GM19099 (cell line): Measurements from ENCODE around the gene BEND6.

ENCODE experiments used
- POLR2A ChIP-seq: IDR thresholded peaks from 3 replicates; pipeline ENCODE4 v1.6.1; 2011; ENCODE audit warnings: low read depth; ENCODE audit not compliant: insufficient read length; ENCODE audit errors: extremely low read depth

The BEND6 gene, protein sequence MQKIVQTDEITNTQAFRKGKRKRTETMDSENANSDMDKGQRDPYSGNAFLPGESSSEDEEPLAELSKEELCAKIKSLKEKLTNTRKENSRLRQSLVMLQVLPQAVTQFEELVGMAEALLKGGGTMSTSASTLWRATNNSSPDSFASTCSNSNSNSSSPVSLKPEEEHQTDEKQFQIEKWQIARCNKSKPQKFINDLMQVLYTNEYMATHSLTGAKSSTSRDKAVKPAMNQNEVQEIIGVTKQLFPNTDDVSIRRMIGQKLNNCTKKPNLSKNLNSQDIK

DNA sequence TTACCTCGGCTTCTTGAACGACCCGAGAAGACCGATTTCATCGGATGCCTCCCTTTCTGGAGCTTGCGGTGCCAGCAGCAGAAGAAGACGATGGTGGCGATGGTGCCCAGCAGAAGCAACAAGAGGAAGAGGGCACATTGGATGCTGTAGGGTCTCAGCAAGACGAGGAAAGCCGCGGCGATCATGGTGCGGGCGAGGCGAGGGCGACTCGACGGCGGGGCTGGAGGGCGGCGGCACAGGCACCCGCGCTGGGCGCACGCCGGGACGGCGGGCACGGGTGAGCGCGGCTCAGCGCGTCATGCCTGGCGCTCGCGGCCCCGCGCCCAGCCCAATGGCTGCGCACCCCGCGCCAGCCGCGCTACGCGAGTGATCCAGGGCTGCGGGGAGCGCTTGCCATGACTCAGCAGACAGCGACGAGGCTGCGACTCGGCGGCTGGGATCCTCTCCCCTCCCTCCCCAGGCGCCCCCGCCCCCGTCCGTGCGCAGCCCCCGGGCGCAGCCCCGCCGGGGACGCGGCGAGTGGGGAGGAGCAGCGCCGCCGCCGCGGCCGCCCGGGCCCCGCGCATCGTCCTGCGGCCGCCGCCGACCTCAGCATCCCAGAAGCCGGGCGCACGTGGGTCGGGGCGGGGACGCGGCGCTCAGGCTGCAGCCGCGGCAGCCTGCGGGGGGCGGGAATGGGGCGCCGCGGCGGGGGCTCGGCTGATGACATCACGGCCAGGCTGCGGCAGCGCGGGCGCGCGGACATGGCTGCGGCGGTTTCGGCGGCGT lies at the start of gene BEND6:
Gene BEND6, plus strand, starts transcription at position 705 of the 768 bp plus-strand sequence. CDS start 26,704 bp downstream, outside the sequence.
- peak; percentile 64 for TF ChIP-seq POLR2A

DNA sequence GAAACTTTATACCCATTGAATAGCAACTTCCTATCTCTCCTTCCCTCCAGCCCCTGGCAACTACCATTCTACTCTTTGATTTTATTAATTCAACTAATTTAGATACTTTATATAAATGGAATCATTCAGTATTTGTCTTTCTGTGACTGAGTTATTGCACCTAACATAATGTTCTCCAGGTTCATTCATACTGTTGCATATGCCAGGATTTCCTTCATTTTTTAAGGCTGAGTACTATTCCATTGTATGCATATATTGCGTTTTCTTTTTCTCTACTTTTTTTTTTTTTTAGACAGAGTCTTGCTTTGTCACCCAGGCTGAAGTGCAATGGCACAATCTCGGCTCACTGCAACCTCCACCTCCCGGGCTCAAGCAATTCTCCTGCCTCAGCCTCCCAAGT lies 49.5 kb upstream of the BEND6 start:
- no peak for TF ChIP-seq POLR2A

DNA sequence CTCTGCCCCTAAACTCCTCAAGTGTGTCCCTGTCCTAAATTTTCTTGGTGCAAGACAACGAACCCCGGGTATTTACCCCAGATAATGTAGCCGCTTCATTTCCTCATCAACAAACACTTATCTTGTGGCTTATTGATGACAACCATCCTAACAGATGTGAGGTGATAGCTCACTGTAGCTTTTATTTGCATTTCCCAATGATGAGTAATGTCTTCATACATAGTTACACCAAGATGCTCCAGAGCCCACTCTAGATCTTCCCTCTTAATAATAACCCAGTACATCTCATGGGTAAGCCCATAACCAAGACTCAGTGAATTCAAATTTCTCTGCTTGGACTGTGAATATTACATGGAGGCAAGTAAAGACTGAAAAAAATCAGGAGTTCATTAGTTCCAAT lies 48.2 kb upstream of the BEND6 start:
- no peak for TF ChIP-seq POLR2A

DNA sequence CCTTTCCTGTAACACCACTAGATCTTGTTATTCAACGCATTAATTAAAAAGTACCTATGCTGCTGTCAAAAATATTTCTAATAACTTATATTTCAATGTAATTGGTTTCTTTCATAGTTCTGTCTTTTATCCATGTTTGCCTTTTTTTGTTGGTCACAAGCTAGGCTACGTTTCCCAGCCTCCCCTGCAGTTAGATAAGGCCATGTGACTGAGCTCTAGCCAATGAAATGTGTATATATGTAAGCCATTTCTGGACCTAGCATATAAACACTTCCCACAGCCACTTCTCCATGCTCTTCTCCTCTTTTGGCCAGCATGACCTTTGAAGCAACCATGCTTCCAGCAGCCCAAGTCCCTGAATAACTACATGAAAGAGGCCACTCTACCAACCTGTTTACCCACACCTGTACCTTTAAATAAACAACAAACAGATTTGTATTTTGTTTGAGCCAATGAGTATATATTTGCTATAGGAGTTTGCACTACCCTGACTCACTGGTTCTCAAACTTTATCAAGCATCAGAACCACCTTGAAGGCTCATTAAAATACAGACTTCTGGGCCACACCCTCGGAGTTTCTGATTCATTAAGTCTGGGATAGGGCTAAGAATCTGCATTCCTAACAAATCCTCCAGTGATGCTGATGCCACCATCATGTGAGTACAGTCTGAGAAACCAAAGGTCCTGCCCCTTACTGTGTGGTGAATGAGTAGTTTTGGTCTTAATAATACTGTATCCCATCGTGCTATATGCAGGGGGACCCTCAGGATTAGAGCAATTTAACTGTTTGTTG lies 45.6 kb upstream of the BEND6 start:
- TF ChIP-seq POLR2A, result no peak

DNA sequence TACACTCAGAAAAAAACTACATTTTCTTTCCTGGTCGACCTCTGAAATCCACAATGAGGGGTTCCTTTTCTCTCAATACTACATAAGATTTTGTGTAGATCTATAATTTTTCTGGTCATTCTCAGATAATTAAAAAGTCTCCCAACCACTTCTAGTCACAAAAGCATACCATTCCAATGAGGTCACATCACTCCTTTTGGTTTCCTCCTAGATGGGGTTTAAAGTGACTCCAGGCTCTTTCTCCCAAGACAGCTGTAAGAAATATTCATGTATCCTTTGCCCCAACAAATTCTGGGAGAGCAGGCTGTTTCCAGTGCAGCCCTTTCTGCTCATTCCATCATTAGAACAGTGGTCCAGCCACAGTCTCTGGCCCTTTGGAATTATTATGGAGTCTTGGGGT lies 43.1 kb upstream of the BEND6 start:
- TF ChIP-seq POLR2A, result no peak

DNA sequence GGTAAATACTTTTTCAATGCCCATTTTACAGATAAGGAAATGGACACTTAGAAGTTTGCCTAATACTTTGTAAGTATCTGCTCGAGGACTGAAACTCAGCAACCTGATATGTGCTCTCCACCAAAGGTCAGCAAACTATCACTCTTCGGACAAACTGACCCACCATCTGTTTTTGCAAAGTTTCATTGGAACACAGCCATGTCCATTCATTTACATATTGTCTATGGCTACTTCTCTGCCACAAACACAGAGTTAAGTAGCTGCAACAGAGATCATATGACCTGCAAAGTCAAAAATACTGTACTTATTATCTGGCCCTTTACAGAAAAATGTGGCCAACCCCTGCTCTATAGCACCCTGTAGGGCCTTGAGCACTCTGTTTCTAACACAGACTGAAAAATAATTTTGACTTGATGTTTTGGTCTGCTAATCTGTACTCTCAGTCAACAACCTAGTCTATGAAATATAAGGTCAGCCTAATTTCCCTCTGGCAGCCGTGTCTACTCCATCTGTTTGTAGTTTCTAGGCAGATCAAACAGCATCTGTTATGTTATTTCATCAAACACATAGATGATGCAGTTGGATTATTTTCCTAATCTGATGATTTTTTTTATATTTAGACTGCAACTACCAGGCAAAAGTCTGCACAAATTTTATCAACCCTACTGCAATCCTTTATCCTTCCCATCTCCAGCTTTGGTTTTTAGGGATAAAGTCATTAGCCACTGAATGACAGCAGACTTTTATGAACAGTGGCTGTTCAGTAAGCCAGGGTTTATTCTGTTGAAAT lies 41.4 kb upstream of the BEND6 start:
- no peak for TF ChIP-seq POLR2A

DNA sequence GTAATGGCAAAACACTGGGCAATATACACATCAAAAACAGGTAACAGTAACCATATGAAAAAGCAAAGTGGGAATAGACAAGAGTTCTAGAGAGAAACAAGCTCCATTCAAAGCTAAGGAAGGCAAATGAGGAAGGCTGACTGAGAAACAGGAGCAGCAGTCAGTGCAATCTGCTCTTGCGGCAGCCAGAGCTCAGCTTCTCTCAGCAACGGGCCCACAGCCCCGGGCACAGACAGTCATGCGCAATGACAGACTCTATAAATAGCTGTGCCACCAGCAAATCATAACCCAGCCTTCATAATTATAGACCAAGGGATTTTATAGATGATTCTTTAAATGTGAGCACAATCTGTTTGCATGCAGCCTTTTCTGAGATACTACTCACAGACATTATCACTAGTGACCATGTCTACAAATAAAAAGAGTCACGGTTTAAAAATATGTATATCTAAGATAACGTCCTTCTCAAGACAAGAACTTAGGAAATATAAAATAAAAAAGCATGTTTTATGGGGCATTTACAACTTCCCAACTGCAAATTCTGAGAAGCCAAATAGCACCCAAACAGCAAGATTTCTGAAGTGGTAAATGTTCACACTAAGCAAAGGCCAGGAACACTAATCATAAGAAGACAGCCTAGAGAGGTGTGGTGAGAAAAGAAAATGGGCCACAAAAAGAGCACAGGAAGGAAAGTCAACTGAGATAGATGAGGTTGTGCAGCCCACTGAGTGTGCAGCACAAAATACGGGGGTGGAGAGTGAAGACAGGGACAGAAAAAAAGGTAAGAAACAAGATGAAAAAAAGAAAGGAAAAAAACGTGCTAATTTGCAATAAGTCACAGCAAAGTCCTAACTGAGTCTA lies 39.9 kb upstream of the BEND6 start:
- no peak for TF ChIP-seq POLR2A

DNA sequence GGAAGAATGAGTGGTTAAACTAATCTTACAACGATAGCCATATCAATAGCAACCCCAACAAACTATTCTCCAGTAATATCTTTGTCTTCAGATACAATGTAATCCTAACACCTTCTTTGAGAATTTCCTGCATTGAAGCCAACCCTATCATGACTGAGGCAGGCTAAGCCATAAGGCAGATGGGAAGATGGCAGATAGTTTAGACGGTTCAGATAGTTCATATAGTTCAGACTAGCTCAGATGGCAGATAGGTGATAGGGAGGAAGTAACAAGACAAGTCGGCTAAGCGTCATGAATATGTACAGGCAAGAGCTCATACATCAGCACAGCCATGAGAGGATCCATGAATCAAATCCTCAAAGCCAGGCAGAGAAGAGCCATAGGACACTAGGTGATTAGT lies 39.1 kb upstream of the BEND6 start:
- TF ChIP-seq POLR2A, result no peak

DNA sequence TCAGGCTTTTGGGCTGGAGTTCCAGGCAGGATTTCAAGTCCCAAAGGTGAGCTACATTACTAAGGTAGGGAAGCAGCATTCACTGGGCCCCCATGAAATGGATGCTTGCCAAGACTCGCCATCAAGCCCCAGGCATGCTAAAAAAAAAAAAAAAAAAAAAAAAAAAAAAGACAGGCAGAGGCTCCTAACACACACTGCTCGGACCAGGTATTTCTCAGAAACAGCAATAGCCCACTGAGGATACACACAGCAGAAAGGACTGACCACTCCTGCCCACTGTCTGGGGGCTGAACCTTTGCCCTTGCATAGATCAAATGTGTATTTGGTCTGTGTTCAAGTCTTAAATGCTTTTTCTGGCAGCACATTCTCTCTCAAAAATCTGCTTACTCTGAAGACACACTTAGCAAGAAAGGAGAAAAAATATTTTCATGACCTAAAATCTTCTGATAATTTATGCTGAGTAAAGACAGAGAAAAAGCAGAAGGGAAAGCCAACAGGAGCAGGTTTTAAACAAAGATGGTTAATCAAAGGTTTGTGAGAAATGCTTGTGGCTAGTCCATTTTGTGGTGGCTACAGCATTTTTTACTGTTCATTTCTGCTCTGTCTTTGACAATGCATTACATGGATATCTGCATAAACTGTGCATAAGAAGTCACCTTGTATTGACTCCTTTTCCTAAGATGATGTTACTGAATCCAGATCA lies 37.9 kb upstream of the BEND6 start:
- TF ChIP-seq POLR2A, result no peak

DNA sequence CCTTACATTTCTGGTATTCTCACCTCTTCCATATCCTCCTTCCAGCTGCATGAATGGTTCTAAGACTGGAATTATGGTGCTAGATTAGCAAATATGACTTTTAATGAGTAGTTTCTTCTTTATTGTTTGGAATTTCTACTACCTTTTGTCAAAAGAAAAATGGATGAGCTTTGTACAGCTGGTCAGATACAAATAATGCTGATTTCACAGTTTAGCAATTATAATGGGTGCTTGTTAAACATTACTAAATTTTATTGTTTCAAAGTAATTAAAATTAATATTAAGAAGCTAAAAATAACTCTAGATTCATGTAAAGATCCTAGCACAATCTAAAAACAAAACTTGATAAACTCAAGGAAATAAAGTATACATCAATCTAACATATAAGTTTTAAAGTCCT lies 32.3 kb upstream of the BEND6 start:
- no peak for TF ChIP-seq POLR2A

DNA sequence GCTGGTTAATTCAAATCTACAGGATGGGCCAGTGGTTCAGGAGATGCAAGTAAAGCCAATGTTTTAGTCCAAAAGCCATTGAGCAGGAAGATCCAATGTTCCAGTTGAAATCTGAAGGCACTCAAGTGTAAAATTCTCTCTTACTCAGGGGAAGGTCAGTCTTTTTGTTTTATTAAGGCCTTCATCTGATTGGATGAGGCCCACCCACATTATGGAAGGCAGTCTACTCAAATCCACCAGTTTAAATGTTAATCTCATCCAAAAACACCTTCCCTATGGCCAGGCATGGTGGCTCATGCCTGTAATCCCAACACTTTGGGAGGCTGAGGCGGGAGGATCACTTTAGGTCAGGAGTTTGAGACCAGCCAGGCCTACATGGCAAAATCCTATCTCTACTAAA lies 31.3 kb upstream of the BEND6 start:
- TF ChIP-seq POLR2A, result no peak

DNA sequence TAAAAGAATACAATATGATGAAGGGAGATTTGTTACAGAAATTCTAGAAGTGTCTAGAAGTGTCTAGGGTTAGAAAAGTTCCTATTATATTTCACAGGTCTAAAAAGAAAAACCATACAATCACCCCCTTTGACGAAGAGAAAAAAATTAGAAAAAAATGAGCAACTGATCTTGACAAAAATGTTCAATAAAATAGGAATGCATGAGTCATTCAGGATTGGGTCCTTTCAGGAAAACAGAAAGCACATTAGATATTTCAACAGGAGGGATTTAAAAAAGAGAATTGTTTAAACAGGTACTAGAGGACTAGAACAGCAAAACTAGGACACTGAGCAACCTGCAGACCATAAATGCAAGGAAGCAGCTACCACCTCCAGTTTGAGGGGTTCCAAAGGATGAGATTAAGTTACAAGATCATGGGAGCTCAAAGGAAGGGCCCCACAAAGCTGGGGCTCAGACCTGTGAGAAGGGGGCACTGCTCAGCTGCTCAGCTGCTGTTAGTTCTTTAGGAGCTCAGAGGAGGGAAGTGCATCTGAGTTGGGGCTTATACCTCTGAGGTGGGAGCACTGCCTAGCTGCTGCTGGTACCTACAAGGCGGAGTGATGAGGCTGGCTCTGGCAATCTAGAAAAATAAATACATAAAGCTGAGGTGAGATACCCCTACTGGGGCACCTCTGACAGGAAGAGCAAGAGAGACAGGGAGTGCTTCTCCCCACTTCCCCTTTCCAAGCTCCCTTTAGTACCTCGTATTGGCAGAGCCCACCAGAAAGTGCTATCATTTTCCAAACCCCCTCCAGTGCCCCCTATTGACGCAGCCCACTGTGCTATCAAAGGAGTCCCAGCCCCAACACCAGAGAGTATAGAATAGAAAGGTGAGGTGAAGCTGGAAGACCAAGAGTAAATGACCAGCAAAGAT lies 27.1 kb upstream of the BEND6 start:
- no peak for TF ChIP-seq POLR2A

DNA sequence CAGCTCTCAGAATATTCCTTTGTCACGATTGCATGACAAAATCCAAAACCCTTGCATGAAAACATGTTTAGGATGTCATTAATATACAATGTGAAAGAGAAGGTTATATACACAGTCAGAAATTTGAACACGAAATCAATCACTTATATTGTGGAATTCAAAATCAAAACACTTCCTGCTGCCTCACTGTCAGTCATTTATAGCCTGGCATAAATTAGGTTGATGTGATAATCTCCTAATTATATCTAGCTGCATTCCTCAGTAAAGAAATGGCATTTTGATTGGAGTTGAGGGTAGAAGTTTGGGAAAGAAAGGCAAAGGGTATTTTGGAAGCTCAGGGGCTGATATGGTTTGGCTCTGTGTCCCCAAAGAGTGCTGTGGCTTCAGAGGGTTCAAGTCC lies 24.1 kb upstream of the BEND6 start:
- no peak for TF ChIP-seq POLR2A

DNA sequence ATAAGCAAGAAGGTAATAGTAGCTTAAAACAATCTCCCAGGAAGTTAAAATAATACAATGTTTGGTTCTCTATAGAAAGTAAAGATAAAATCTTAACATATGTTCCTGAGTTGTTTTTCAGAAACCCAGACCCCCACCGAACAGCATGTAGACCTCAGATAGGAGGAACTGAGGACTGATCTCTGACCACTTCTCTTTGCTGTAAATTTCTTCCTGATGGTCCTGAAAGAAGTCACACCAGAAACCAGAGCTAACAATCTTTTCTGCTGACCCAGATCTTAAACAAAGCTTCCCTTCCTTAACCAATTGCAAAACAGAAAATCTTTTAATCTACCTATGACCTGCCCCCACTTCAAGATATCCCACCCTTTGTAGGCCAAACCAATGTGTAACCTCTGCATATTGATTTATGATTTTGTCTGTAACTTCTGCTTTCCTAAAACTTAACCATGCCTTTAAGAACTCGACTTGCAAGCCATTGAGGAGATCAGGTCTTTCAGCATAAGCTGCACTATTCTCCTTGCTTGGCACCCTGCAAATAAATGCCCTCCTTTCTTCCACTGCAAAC lies 21.9 kb upstream of the BEND6 start:
- no peak for TF ChIP-seq POLR2A
